Activated naive CD4-positive, alpha-beta T cell treated with anti-CD3 and anti-CD28 coated beads, Interleukin-2, amount 50 U/mL, for 16 hours (primary cell): ENCODE results near the gene PXMP4.
"Not testable (repeated sequence)": the region's sequence is repeated elsewhere in the genome, so short reads cannot be mapped to it uniquely, and the experiment has no call there.

ENCODE experiments used
- DNase-seq: peaks from one replicate; pipeline ENCODE4 v3.0.0-alpha.2; 2020

Gene PXMP4

GRCh38 chr20:33701629-33702450 lies 18.3 kb downstream of the PXMP4 start:
- no peak for DNase-seq

GRCh38 chr20:33700696-33701441 lies 19.2 kb downstream of the PXMP4 start:
- DNase-seq, result not testable (repeated sequence)

- not testable (repeated sequence) for DNase-seq
These were observed 21.1 kb downstream of the PXMP4 start for GRCh38 chr20:33698966-33699365.

GRCh38 chr20:33697129-33697528 lies 23.0 kb downstream of the PXMP4 start:
- DNase-seq, result no peak

GRCh38 chr20:33696448-33696847 lies 23.7 kb downstream of the PXMP4 start:
- no peak for DNase-seq

- DNase-seq, result no peak
These were observed 25.5 kb downstream of the PXMP4 start for GRCh38 chr20:33694639-33695012.

- no peak for DNase-seq
These were observed 26.1 kb downstream of the PXMP4 start for GRCh38 chr20:33693741-33694638.

GRCh38 chr20:33693289-33693688 lies 26.8 kb downstream of the PXMP4 start:
- DNase-seq, result no peak

- peak; percentile 50 for DNase-seq
These were observed 30.1 kb downstream of the PXMP4 start for GRCh38 chr20:33689973-33690372.

- DNase-seq, result no peak
These were observed 30.6 kb downstream of the PXMP4 start for GRCh38 chr20:33689493-33689892.

GRCh38 chr20:33688938-33689424 lies 31.1 kb downstream of the PXMP4 start:
- no peak for DNase-seq

GRCh38 chr20:33687993-33688937 lies 31.8 kb downstream of the PXMP4 start:
- DNase-seq, result no peak

GRCh38 chr20:33687370-33687915 lies 32.7 kb downstream of the PXMP4 start:
- no peak for DNase-seq

GRCh38 chr20:33686984-33687366 lies 33.1 kb downstream of the PXMP4 start:
- DNase-seq, result no peak

- peak; percentile 95 for DNase-seq
These were observed 33.8 kb downstream of the PXMP4 start, which contains the start of gene E2F1 for GRCh38 chr20:33686100-33686983. E2F1 (minus strand) TSS chr20:33686385; CDS start chr20:33686264, 121 bp downstream.

GRCh38 chr20:33685328-33686099 lies 34.6 kb downstream of the PXMP4 start:
- peak; percentile 64 for DNase-seq

GRCh38 chr20:33684533-33685327 lies 35.4 kb downstream of the PXMP4 start:
- no peak for DNase-seq

- no peak for DNase-seq
These were observed 38.3 kb downstream of the PXMP4 start for GRCh38 chr20:33681728-33682353.
